Inflammatory macrophage treated with lipopolysaccharide for 1 hour (primary cell): ENCODE measurements around the gene CLNK.

Source experiments
- DNase-seq, 2 donors: peaks; one replicate each; pipeline ENCODE4 v3.0.0-alpha.2; 2020 to 2022

Gene CLNK

DNA sequence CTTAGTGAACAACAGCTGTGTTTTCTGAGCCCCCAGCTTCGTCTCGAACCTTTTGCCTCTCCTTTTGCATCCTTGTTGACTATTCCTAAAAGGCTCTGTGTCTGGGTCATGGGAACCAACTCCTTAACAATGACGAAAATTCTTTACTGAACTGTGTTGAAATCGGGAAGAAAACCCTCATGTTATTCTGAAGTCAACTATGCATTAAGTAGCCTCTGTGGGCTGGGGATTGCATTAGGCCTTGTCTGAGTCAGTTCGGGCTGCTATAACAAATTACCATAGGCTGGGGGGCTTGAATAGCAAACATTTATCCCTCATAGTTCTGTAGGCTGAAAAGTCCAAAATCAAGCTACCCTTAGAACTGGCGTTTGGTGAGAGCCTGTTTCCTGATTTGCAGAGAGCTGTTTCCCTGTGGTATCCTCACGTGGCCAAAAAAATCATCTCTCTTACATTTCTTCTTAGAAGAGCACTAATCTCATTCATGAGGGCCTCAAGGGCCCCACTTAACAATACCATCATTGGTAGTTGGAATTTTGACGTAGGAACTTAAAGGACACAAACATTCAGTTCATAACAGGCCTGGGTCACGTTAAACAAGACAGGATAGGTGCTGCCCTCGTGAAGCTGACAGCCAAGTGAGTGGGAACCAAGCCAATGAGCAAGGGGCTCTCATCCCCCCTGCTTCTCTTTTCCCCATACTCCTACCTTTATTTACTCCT, 75.9 kb downstream of the CLNK start:
- DNase-seq = no peak

GRCh38 chr4:10607206-10607605, 77.4 kb downstream of the CLNK start:
- DNase-seq = no peak

DNA sequence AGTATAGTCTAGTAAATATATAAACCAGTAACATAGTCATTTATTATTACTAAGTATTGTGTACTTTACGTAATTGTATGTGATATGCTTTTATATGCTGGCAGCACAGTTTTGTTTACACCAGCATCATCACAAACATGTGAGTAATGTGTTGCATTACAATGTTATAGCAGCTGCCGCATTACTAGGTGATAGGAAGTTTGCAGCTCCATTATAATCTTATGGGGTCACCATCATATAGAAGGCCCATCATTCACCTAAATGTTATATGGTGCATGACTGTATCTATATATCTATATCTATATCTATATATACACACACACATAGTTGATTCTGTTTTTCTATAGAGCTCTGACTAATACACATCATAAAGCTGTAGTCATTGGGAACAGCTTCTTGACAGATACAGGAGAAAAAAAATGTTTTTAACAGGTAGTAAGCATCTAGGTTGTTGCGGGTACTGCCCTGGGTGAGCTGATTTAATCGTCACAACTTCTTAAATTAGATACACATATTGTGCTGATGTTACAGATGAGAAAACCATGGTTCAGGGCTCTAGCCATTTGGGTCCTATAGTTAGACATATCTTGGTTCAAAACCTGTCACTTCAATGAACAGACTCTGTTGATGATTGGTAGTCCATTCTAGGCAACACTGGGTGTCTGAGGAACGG, 77.9 kb downstream of the CLNK start:
- DNase-seq = no peak

DNA sequence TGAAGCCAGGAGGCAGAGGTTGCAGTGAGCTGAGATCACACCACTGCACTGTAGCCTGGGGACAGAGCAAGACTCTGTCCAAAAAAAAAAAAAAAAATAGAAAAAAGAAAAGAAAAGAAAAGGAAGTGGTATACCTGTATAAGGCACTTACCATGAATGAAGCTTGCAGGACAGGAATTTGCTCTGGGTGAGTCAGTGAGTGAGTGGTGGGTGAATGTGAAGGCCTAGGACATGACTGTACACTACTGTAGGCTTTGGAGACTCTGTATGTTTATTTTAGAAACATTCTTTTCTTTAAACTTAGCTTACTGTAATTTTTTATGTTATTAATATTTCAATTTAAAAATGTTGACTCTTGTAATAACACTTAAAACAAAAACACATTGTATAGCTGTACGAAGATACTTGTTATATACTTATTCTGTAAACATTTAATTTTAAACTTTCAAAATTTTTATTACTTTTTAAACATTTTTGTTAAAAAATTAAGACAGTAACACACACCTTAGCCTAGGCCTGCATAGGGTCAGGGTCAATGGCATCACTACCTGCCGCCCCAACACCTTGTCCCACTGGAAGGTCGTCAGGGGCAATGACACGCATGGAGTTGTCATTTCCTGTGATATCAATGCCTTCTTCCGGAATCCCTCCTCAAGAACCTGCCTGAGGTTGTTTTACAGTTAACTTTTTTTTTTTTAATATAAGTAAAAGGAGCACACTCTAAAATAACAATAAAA, 78.7 kb downstream of the CLNK start:
- DNase-seq = no peak

DNA sequence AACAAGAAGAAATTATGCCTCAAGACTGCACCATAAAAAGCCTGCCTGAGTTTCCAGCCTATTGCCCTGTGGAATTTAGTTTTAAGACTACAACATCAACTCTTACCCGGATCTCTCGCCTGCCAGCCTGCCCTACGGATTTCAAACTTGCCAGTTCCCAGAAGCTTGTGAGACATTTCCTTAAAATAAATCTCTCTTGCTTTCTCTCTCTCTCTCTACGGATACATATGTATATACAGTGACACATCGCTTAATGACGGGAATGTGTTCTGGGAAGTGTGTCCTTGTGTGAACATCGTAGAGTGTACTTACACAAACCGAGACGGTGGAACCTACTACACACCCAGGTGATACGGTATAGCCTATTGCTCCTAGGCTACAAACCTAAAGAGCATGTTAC, 79.5 kb downstream of the CLNK start:
- DNase-seq = no peak

- no peak for DNase-seq
Observed at GRCh38 chr4:10599574-10599973, 85.0 kb downstream of the CLNK start.

- no peak for DNase-seq
Observed at GRCh38 chr4:10598829-10599228, 85.7 kb downstream of the CLNK start.

- DNase-seq = no peak
Observed at GRCh38 chr4:10596586-10597290, 87.8 kb downstream of the CLNK start.

DNA sequence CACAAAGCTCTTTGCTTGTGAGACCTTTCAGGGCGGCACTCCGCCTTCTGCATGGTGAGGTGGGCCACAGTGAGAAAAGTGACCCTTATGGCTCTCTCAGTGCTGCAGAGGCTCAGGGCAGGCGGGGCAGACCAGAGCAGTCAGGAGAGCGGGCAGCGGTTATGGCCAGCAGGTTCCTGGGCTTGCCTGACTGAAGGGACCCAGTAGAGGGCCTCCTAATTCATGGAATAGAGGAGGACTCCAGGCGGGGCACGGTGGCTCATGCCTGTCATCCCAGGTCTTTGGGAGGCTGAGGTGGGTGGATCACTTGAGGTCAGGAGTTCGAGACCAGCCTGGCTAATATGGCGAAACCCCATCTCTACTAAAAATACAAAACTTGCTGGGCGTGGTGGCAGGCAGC, 91.4 kb downstream of the CLNK start:
- no peak for DNase-seq

GRCh38 chr4:10590896-10591295, 93.7 kb downstream of the CLNK start:
- no peak for DNase-seq

DNA sequence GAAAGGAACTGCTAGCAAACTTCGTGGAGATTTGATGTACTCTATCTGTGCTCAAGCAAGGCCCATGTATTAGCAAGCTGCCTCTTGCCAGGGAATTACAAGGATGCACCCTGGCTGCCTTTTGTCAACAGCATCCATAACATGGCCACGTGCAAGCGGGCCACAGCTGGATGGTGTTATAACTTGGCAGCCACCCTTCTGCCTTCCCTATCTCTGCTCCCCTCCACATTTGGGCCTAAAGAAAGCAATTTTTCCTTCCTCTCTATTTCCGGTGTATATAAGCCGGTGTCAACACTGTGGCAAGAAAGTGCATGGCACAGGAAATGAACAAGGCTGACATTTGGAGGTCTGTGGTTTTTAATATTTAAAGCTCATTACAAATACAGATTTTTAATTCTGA, 94.8 kb downstream of the CLNK start:
- no peak for DNase-seq

- no peak for DNase-seq
Observed at GRCh38 chr4:10589321-10589720, 95.2 kb downstream of the CLNK start.

DNA sequence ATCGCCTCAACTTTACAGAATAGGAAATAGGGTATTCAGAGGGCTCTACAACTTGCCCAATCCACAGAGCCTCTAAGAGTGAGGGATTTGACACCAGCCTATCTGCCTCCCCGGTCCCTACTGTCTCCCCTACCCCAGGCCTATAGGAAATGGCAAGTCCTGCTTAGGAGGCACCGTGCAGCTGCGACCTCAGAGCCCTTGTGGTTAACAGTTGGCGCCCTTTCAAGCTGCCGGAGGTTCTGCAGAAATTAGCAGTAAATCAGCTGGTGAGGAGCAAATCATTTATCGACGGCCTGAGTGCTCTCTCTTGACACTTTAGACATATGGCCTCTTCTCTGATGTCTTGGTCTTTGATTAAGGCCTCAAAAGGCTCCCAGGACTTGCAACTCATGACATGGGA, 96.9 kb downstream of the CLNK start:
- no peak for DNase-seq

GRCh38 chr4:10587296-10587695, 97.3 kb downstream of the CLNK start:
- no peak for DNase-seq

DNA sequence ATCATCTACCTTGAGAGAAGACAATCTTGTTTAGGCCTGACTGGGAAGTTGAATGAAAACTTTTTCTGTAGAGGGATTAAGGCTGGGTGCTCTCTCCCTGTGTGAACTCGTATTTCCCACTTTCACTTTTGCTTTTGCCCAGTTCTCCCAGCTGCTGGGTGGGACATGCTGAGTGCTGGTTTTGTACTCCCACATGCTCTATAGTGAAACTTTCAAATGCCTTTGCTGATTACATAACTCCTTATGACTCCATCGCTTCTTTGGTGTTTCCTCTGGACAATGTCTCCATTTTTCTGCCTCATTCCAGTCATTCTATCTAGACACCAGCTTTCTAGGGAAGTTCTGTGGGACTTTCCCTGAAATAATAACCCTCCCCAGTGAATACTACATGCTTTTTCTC, 100.5 kb downstream of the CLNK start:
- peak; percentile 86 to 95 for DNase-seq

DNA sequence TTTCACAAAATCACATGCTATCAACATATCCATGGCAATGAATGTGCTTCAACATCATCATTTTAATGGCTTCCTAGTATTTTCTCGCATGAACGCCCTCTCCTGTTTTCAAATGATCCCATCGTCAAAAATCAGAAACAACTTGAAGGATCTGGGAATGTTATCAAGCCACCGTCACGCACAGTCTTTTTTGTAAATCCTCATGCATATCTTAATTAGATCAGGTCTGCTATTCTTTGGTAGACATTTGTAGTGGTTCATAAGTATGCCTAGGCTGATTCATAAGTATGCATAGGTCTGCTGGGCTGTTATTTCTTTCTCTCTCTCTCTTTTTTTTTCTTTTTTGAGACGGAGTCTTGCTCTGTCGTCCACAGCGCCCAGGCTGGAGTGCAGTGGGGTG, 101.6 kb downstream of the CLNK start:
- no peak for DNase-seq

DNA sequence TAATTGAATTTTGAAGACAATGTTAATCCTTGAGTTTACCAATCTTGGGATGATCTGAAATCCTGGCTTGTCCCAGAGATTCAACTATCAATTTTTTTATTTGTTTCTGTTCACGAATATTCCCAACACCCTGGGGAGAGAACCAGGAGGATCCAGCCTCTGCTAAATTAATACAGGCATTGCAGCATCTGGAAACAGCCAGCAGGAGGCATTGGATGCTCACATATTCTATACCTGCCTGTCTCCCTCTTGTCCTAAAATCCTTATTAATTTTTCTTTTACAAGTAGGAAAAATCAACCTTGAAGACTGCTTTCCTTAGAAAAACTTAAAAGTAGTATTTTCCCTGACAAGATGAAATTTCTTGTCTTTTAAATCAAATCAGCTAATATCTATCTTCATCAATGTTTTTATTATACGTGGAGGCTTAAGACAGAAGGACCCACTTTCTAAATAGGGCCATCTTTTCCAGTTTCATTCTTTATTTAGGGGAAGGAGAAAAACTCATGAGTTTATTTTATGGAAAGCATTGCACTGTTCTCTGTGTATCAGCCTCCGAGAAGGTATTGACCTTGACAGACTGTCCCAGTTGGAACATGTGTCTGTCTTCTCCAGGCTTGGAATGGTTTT, 102.4 kb downstream of the CLNK start:
- peak; percentile 9 to 67 for DNase-seq

DNA sequence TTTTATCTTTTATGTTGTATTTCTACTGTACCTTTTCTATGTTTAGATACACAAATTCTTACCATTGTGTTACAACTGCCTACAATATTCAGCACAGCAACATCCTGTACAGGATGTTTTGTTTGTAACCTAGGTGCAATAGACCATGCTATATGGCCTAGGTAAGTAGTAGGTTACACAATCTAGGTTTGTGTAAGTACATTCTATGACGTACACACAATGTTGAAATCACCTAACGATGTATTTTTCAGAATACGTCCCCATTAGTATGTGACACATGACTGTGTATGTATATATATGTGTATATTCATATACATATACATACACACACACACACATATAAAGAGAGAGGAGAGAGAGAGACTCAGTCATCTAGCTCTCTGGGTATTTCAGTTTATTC, 103.5 kb downstream of the CLNK start:
- no peak for DNase-seq

- no peak for DNase-seq
Observed at GRCh38 chr4:10579648-10580047, 104.9 kb downstream of the CLNK start.

- no peak for DNase-seq
Observed at GRCh38 chr4:10577508-10578426, 106.8 kb downstream of the CLNK start.

- DNase-seq = no peak
Observed at GRCh38 chr4:10577018-10577417, 107.5 kb downstream of the CLNK start.

DNA sequence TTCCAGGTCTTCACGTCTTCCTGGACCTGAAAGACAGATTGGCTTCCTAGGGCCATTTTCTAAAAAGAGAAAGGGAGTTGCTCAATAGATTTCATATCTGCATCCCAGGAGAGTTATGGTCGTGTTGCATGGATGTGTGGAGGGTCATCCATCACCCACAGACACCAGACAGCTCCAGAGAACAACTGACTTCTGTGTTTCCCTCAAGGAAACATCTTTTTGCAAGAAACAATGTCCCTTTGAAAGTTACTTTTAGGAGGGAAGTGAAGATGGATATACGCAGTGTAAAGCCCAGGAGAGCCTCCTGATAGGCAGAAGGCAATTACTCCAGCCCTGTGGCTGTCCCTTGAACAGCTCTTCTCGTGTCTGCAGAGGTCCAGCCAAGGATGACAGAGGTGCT, 108.3 kb downstream of the CLNK start:
- DNase-seq = no peak
